ENCODE data around the gene HDAC9.

The HDAC9 gene

DNA sequence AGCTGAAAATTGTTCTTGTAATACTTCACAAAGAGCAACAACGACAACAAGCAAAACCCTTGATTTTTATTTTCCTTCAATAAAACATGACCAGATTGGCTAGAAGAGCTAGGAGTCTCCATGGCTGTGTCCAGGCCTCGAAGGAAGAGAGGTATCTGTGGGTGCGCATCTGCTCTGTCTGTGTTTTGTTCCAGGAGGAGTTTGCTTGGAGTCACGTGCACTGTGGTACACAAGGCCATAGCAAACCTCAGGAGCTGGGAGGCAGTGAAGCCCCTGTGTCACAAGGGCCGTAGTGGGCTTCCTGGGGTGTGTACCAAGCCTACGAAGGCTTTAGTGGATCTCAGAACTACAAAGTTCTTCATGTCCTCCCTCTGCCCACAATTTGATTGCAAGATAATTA, 350.2 kb downstream of the HDAC9 start:
- no peak for DNase-seq (ENCODE audit: low read depth in 2 of 2)

DNA sequence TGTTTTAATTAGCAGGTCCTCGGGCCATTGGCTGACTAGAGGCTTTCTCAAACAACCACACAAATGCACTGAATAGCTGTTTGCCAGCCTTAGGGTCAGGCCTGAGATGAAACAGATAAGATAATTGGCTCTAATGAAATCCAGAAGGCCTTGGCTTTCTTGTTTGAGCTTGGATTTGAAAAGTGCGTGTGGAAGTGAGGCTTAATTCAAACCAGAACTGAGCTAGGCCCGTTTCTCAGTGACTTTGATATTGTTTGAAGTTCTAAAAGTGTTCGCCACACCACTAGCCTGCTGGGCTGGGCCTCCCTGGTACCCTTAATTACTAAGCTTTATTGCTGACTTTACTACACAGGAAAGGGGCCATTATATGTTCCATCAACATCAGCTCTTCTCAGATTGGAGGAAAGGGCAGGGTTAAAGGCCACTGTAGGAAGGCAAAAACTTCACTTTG, 351.2 kb downstream of the HDAC9 start:
- no peak for DNase-seq (ENCODE audit: low read depth in 2 of 2)

DNA sequence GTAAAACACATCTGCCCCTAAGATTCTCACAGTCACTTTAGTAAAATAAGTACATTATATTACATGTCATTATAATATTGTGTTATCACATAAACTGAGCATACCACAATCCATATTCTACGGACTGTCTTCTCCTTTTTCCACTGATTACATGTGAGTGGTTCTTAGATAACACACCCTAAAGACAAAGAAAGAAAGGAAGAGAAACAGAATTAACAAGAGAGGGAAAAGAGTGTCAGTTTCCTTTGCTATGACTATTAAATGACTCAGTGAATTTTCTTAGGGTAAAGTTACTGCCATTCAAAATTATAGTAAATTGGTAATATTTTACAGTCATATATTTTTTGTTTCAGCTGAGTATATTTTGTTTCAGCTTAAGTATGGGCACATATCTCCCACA, 353.6 kb downstream of the HDAC9 start:
- DNase-seq (ENCODE audit: low read depth in 2 of 2), result no peak

DNA sequence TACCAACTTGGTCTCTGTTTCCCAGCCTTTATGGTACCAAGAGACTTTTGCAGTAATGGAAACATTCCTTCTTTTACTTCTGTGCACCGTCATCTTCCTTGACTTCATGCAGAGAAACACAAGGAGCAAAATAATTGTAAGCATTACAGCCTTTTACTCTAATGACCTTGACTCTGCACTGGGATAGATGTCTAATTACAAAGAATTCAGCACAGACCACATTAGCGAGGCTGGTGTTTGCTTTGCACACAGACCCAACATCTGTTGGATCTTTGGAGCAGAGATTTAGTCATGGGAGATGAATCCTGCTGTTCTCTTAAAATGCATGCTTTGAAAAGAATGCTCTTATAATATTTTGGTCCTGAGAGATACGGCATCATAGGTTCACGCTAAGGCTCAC, 360.2 kb downstream of the HDAC9 start:
- no peak for DNase-seq (ENCODE audit: low read depth in 2 of 2)

DNA sequence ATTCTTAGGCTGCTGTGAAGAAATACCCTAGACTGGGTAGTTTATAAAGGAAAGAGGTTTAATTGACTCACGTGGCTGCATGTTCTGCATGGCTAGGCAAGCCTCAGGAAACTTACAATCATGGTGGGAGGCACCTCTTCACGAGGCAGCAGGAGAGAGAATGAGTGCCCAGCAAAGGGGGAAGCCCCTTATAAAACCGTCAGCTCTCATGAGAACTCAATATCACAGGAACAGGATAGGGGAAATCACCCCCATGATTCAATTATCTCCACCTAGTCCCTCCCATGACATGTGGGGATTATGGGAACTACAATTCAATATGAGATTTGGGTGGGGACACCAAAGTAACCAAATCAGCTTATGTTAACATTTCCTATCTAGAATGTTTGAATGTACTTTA, 362.7 kb downstream of the HDAC9 start:
- no peak for DNase-seq (ENCODE audit: low read depth in 2 of 2)

DNA sequence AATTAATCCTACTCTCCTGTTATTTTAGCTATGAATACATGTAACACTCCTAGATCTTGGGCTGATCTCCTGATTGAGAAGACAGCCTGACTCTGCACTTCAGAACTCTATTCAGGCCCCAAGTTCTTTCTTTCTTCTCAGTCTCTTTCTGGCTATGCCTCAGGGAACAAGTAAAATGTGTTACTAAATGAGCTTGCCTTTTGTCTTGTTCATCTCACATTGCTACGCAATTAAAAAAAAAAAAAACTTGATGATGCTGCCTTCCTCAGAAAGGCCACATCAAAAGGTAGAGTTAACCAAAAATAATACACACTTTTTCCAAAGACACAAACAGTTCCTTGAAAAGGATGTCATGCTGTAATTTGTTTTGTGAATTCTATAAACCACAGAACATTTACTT, 363.8 kb downstream of the HDAC9 start:
- DNase-seq (ENCODE audit: low read depth in 2 of 2), result no peak

DNA sequence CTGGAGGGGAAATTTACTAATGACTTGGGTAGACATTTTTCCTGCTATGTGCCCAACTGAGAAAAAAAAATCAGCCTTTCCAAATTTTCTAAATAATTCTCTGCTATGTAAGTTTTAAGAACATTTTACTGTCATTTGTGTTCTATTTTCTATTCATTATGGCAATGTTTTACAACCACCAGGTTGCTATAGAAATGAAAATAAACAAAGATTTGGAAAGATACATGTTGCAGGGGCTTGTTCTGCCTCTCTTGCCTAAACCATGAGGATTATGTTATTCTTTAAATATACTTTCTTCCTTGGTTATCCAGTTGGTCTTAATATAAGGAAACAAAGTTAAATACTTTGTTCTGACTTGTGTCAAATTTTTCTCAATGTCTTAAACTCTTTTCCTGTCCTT, 364.7 kb downstream of the HDAC9 start:
- no peak for DNase-seq (ENCODE audit: low read depth in 2 of 2)

DNA sequence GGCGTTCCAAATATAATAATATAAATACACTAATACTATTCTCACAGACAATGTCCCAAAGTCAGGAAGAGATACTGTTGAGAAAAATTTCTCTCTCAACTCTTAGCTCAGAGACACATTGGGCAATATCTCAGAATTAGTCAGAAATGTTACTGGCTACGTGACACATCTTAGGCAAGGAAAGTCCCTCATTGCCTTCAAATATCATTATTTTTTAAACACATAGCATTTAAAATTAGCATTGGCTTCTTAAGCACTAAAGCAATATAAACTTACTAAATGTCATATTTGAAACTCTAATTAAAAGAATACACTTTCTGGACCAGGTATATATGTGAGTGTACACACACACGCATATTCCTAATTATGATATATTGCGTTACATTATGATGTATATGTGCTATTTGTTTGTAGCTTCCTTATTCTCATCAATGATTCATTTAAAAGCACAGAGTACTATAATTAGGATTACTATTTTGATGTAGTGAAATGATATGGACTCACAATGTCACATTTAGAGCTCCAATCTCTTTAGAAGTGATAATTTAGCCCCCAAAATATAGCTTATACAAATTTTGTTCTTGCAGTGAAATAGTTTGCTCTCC, 366.1 kb downstream of the HDAC9 start:
- no peak for DNase-seq (ENCODE audit: low read depth in 2 of 2)

DNA sequence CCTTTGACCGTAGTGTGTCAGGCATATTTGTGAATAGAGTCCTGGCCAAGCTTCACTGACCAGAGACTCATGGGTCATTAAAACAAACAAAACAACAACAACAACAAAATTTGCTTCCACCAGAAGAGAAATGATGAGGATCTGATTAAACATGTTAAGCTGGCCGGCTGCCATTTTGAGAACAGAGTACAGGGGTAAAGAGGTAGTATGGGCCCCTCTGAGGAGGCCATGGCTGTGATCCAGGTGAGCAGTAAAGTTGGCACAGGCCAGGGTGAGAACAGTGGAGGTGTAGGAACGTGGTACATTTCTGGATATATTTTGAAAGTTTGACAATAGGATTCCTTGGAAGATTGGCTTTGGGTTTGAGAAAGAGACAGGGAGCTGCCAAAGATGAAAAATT, 369.4 kb downstream of the HDAC9 start:
- no peak for DNase-seq (ENCODE audit: low read depth in 2 of 2)

DNA sequence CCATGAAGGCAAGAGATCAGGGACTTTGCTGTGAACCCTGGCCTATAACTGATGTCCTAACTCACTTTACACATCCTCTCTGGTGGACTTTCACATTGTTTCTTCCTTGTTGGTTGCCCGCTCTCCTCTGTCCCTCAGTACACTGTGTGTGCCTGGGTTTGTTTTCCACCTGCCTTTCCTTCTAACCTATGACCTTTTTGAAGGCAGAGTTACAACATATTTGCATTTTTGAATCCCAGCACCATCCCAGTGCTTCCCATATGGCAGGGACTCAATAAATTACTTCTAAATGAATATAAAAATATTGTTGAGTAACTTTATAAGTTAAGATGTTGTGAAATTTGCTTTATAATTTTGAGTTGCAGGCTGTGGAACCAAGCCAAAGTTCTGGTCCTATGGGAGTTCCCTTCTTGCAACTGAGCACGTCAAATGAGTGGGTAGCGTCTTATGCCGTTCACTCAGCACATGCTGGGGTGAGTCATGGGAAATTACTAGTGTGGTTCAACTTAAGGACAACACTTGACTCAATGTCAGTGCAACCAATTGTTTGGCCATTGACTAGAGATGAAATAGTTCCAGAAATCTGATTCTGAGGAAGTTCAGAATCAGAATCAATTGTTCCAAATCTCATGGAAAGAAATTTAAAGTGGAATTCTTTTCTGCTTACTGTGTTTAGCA, 370.9 kb downstream of the HDAC9 start:
- DNase-seq (ENCODE audit: low read depth in 2 of 2), result no peak

DNA sequence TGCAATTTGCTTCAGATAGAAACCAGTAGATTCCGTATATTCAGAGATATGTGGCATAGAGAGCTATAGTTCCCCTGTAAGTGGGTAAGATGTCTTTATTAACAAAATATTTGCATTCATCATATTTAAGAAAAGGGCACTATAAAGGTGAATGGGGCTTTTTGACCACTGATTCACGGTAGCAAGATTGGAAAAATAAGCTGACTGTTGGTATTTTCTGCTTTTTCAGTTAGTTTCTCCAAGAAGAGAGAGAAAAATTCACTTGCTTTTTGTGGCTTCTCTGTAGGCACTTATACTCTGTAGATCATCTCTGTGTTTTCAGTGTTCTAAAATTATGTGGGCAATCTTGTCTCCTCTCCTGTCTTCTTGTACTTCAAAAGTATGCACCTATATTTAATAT, 376.8 kb downstream of the HDAC9 start:
- DNase-seq (ENCODE audit: low read depth in 2 of 2), result no peak

DNA sequence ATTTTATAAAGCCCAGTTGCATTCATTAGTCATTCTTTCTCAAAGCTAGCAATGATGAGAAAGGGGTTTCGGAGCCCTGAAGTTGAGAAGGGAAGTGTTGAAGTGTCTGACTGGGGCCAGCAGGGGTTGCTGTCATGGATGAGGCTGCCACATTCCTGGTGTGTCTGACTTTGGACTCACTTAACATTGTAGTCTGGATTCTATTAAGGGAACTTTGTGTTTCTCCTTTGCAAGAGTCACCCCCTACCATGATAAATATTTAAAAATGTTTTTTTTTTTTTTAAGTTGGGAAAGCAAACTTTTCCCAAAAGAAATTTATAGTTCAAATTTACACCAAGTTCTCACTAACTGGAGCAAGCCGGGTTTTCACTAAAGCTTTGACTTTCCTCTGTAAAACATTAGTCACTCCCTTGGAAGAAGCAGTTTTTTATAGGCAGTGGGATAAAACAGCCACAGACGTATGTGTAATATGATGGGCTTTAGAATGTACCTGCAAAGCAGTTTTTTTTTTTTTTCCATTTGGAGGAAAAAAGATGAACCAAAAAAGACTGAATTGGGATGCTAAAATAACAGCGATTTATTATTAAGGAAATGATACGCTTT, 378.3 kb downstream of the HDAC9 start:
- DNase-seq (ENCODE audit: low read depth in 2 of 2), result no peak

DNA sequence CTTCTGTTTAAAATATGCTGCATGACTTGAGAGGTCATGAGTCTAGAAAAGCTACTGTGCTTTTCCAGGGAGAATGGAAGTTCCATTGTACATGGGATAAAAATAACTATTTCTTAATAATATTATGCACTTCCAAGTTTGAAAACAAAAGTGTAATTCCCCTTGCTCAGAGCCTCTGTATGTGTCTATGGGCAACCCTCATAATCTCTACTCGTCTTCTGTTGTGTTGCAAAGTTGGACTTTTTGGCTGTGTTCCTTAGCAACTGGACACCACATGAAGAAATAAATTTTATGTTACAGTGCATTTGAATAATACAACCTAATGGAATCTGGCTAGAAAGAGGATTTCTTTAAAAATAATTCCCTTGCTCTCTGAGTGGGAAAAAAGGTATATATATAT, 379.3 kb downstream of the HDAC9 start:
- DNase-seq (ENCODE audit: low read depth in 2 of 2), result no peak

DNA sequence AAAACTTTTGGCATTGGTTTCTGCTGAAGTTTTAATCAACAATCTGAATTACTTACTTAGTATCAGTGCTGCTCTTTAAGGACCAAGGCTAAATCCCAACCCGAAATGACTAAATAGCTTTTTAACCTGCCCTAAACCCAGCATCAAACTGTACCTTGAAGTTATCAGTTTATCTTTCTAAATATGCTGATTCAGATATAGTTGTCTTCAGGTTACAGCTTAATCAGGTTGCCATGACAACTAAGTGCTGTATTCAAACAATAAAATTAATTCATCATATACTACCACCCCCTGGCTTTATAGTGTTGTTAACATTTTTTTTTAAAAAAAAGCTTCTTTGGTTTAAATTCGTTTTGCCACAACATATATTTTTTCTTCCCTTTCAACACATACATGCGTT, 382.3 kb downstream of the HDAC9 start:
- no peak for DNase-seq (ENCODE audit: low read depth in 2 of 2)

DNA sequence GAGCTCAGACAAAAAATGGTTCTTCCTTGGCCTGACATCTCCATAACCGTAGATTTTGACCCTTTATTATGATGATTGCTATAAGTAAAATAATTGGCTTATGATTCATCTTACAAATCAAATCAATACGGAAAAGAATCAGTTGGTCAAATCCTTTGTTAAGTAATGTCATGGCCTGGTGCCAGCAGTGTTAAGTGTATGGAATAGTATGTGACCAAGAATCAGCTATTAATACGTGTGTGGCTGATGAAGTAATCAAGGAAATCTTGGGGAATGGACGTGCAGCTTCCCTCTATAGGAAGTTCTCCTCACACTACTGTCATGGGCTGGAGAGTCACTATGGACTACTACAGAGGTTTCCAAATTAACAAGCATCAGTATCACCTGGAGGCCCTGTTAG, 391.3 kb downstream of the HDAC9 start:
- no peak for DNase-seq (ENCODE audit: low read depth in 2 of 2)

DNA sequence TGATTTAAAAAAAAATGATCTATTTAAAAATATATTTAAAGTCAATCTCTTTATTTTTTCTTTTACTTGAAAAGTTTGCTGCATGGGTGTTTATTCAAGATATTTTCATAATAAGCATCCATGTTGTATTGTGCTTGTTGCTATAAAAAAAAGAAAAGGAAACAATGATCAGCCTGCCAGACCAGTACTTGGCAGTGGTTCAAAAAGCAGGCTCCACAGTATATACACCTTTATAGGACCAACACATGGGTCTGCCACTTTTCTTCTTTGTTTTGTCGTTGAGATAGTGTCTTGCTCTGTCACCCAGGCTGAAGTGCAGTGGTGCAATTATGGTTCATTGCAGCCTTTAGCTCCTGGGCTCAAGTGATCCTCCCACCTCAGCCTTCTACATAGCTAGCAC, 393.9 kb downstream of the HDAC9 start:
- no peak for DNase-seq (ENCODE audit: low read depth in 2 of 2)

DNA sequence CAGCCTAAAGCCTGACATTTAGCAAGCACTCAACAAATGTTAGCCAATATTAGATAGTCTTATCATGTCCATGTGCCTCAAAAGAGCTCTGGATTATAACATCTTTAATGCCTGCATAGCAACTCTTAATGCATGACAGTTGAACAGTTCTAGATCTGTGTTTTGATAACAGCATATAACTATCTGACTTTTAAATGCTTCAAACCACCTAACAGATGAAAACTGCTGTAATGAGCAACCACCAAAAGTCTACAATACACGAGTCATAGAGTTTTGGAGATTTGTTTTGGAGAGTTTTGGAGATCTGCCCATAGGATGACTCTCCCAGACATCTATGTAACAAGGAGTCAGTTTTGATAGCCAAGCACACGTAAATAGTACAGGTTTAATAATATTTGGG, 394.6 kb downstream of the HDAC9 start:
- DNase-seq (ENCODE audit: low read depth in 2 of 2), result no peak

DNA sequence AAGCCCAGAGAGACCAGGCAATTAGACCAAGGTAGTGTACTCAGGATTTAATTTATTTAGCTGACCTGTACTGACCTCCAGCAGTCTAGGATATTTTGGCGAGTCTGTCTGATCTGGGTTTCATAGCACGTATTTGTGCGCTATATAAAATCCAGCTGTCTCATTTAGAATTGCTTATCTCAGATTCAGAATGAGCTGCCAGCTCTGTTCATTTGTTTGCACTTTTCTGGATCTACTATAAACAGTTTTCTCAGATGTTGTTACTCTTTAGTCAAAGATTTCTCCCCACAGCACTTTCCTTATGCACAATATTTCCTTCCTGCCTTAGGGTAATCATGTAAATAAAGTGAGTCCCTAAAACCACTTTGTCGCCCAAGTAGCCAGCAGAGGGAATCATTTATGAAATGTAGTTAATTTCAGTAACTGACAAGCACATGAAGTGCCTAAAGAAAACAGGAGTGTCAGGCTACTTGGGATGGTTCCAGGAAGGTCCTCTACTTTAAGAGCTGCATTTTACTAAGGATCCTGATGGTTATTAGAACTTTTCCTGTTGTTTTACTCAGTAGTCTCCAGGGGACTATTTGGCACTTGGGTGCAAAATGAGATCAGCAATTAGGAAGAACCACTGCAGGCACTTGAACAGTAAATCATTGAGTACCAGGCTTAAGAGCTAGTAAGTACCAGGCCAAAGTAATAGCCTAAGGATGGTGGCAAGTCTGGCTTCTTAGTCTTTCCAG, 395.5 kb downstream of the HDAC9 start:
- no peak for DNase-seq (ENCODE audit: low read depth in 2 of 2)

DNA sequence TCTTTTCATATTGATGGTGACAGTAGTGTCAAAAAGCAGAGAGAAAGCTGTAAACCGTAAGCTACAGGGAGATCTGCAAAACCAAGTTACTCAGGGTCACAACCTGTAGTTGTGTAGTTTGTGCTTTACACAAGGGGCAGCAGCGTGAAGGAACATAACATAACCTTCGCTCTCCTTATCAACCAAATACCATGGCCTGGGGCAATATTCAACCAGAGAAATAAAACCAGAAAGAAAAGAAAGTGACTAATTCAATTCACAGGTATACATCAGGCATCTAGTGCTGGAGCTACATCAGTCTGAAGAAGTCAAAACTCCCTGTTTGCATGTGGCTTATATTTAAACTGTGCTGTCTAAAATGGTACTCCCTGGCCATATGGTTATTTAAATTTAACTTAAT, 397.6 kb downstream of the HDAC9 start:
- DNase-seq (ENCODE audit: low read depth in 2 of 2), result no peak

DNA sequence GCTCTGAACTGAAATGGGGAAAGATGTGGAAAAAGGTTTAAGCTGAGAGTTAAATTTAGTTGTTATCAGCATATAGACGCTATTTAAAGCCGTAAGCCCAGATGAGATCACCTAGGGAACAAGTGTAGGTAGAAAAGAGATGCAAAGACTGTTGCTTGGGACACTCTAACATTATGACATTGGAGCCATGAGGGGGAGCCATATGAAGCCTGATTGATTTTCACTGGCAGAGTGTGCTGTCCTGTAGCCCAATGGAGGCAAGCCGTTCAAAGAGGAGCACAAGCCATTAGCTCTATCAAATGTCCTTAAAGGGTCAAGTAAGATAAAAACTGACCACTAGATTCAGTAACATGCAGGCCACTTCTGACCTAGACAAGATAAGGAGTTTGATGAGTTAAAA, 398.6 kb downstream of the HDAC9 start:
- DNase-seq (ENCODE audit: low read depth in 2 of 2), result no peak

DNA sequence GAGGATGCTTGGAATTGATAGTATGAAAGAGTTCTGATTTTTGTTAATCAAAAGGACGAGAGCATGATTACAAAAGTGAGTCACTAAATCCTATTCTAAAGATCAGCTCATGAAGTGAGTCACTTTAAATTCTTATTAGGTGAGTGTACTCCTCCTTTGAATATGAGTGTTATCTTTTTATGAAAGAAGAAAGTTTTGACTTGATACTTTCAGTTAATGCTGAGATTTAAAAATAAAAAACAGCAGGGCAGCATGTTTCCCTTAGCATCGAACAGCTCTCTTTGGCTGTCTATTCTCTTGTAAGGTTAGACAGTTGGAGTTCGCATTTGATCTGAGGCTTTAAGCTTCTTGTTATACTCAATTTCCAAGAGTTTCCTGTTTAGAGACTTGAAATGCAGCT, 399.9 kb downstream of the HDAC9 start:
- DNase-seq (ENCODE audit: low read depth in 2 of 2), result no peak

DNA sequence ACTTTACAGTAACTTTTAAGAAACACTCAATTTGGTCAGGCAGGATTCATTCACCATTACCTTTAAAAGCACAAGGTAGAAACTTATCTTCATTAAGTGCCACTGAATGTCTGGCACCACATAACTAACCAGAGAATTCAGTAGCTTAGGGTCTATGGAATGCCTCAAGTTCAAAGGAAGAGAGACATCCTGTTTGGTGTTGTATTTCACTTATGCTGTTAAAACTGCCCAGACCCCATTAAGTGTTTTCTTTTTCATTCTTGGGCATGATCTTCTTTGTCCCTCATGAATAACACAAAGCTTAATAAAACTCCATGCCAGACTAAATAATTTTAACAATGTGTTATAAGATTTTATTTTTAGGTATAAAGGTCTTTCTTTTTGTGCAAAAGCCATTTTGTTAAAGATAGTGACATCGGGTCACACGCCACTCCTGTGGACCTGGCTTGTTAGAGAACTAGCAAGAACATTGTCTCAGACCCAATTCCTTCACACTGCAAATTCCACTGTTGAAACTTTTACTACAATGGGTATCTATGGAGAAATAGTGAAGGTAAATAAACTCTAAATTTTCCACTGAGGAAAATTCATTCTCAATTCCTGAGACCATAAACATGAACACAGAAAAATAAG, 400.9 kb downstream of the HDAC9 start:
- DNase-seq (ENCODE audit: low read depth in 2 of 2), result no peak
